22Rv1 (cell line): Measurements from ENCODE around the gene KIF6.

Source experiments
- ZFX ChIP-seq: fragments of 450-650 bp; IDR thresholded peaks from 2 replicates; pipeline ENCODE4 v1.6.1; 2017; ENCODE audit warnings: antibody characterized with exemption, borderline replicate concordance
- TF ChIP-seq, protein P1 (sequence below): fragments of 450-650 bp; IDR thresholded peaks from 2 replicates; pipeline ENCODE4 v1.5.1; 2017; ENCODE audit warnings: mild to moderate bottlenecking

DNA sequence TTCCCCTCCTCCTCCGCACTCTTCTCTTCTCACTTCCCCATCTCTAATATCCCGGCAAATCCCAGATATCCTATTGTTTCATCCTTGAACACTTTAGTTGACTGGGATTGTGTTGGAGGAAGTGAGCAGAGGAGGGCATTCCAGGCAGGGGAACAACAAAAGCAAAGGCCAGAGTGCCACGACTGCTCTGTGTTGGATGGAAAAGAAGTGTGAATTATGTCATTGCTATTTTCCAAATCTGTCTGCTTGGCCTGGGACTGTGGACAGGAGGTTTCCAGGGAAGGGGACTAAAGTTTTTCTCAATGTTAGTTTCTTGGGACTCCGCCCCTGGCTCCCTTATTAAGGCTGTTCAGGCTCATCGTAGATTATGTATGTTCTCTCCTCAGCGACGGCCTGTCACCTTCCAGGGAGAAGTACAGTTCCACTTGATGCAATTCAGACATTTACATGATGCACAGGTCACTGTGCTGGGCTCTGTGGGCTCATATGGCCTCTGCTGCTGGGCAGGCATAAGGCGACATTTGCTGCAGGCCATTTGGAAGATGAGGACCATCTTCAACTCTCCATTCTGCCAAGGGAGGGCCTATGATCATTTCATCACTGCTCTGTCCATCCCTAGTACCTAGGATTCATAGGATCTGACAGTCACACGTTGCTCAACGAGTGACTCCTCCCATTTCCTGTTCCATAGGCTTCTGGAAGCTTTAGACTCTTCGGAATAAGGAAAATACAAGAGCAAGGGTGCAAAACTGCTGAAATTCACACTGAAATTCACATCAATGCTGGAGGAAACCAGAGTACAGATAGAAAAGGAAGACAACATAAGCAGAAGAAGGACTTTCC, 303.6 kb downstream of the KIF6 start:
- TF ChIP-seq, protein P1, sequence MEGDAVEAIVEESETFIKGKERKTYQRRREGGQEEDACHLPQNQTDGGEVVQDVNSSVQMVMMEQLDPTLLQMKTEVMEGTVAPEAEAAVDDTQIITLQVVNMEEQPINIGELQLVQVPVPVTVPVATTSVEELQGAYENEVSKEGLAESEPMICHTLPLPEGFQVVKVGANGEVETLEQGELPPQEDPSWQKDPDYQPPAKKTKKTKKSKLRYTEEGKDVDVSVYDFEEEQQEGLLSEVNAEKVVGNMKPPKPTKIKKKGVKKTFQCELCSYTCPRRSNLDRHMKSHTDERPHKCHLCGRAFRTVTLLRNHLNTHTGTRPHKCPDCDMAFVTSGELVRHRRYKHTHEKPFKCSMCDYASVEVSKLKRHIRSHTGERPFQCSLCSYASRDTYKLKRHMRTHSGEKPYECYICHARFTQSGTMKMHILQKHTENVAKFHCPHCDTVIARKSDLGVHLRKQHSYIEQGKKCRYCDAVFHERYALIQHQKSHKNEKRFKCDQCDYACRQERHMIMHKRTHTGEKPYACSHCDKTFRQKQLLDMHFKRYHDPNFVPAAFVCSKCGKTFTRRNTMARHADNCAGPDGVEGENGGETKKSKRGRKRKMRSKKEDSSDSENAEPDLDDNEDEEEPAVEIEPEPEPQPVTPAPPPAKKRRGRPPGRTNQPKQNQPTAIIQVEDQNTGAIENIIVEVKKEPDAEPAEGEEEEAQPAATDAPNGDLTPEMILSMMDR = no peak
- TF ChIP-seq ZFX = no peak
